ENCODE measurements around the gene PSMA4. TPM values are rescaled to one million over a fixed set of nuclear protein-coding genes. Genes with fewer than 3 reads are reported as not detected.

The PSMA4 gene
- total and polyA plus RNA-seq, 2 of the 8 experiments (the other 6 are each of a cell fraction or from before 2014, with no cell fraction given): 348 to 445 TPM

DNA sequence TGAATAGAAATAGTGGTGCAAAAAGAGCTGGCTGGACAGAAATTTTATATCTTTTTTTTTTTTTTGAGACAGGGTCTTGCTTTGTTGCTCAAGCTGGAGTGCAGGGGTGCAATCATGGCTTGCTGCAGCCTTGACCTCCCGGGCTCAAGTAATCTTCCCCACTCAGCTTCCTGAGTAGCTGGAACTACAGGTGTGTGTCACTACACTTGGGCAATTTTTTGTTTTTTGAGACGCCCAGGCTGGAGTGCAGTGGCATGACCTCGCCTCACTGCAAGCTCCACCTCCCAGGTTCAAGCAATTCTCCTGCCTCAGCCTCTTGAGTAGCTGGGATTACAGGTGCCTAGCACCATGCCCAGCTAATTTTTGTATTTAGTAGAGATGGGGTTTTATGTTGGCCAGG, 58.1 kb downstream of the PSMA4 start:
- Histone ChIP-seq H2BK15ac (ENCODE audit: low read length) (no peak overlapping the region), H3K27ac (ENCODE audit: low read depth, low read length) (no peak overlapping the region), H2BK12ac (ENCODE audit: low read depth, low read length) (no peak overlapping the region), H3K9ac (replicated peaks in 1 of 4; ENCODE audit: extremely low read depth in 1 of 4, low read depth in 3 of 4, low read length in 3 of 4) (no peak overlapping the region), H2BK20ac (ENCODE audit: low read length) (no peak overlapping the region), H4K91ac (replicated peaks; ENCODE audit: insufficient read length, low read length) (no peak overlapping the region), H2BK5ac (ENCODE audit: low read depth, low read length) (no peak overlapping the region), H3K79me2 (ENCODE audit: control insufficient read depth in 1 of 2, insufficient read depth in 2 of 2, low read length in 2 of 2) (no peaks in the 10 kb centered on the region), H3K36me3 (ENCODE audit: control insufficient read depth in 2 of 4, insufficient read depth in 4 of 4, low read length in 3 of 4) (peaks cover 0 to 9% (median under 1%) of the 10 kb centered on the region in 4 experiments; a peak in 3 of 8 replicates), H2AFZ (ENCODE audit: low read length) (no peak overlapping the region), H3K4me3 (ENCODE audit: extremely low read depth in 1 of 4, insufficient read depth in 2 of 4, low read depth in 3 of 4, low read length in 4 of 4) (no peak overlapping the region), H3K56ac (replicated peaks; ENCODE audit: insufficient read length, low read depth, low read length) (no peak overlapping the region), H3K23me2 (ENCODE audit: low read depth, low read length) (no peaks in the 10 kb centered on the region), H3K4me2 (ENCODE audit: insufficient read depth in 1 of 2, low read depth in 2 of 2, low read length in 2 of 2) (no peak overlapping the region), H3K9me3 (ENCODE audit: insufficient read depth in 2 of 2, low read depth in 1 of 2, low read length in 1 of 2) (no peaks in the 10 kb centered on the region), H3K79me1 (ENCODE audit: low read depth, low read length) (no peaks in the 10 kb centered on the region), H3K4ac (replicated peaks; ENCODE audit: insufficient read length, low read depth, low read length) (no peak overlapping the region), H3K4me1 (replicated peaks in 1 of 4; ENCODE audit: control insufficient read depth in 3 of 4, insufficient read depth in 4 of 4, low read length in 3 of 4) (no peaks in the 10 kb centered on the region), H3K23ac (ENCODE audit: insufficient read length) (no peak overlapping the region), H4K5ac (ENCODE audit: insufficient read length, low read depth, low read length) (no peak overlapping the region), H3K27me3 (replicated peaks in 1 of 4; ENCODE audit: control insufficient read depth in 3 of 4, extremely low read depth in 1 of 4, insufficient read depth in 3 of 4, low read length in 3 of 4) (no peaks in the 10 kb centered on the region), H2AK5ac (ENCODE audit: low read depth, low read length) (no peak overlapping the region), H3K14ac (ENCODE audit: insufficient read length) (no peak overlapping the region), H3K18ac (ENCODE audit: extremely low read depth, low read length) (no peak overlapping the region), H4K8ac (ENCODE audit: extremely low read depth, insufficient read depth, low read length) (no peak overlapping the region), H4K20me1 (replicated peaks in 1 of 2; ENCODE audit: control insufficient read depth in 1 of 2, insufficient read depth in 2 of 2, low read length in 2 of 2) (no peaks in the 10 kb centered on the region), H2BK120ac (replicated peaks; ENCODE audit: low read depth, low read length) (no peak overlapping the region)
- WGBS, 2 experiments (ENCODE audit: extremely low coverage in 1 of 2, insufficient coverage in 1 of 2, insufficient read length in 1 of 2, insufficient replicate concordance in 2 of 2, low coverage in 1 of 2, low lambda C conversion rate in 2 of 2, missing lambda C conversion rate in 1 of 2): 90% methylated on average over 3 of the region's 3 CpGs; no CpG with 5 or more reads in 1 of the 2 experiments
- no peak for FAIRE-seq
- no peak for DNase-seq (ENCODE audit: low read depth in 1 of 2, low spot score in 2 of 2)
- POLR2A ChIA-PET (ENCODE audit: partially characterized antibody): no interaction called here
- CTCF ChIA-PET (ENCODE audit: partially characterized antibody): interaction anchor here (1.0 to 1.9 kb wide), 3 partner anchors 20 to 153 kb away, joined by 3 to 5 read pairs (median 3); no protein-coding TSS in a partner anchor
- TF ChIP-seq TCF12 (IDR thresholded peaks at IDR 0.05; ENCODE audit: low read depth, low read length) (no peak), KDM4A (IDR thresholded peaks at IDR 0.05; ENCODE audit: low read depth, low read length, severe bottlenecking) (no peak), ASH2L (IDR thresholded peaks at IDR 0.05; ENCODE audit: low read length) (no peak), BCL11A (IDR thresholded peaks at IDR 0.05; ENCODE audit: low read depth in 2 of 2, low read length in 2 of 2) (no peak), SIX5 (IDR thresholded peaks at IDR 0.05; ENCODE audit: low read depth, low read length) (no peak), RAD21 (IDR thresholded peaks at IDR 0.05 in 1 of 2, conservative IDR thresholded peaks at IDR 0.05 in 1 of 2; ENCODE audit: low read depth in 2 of 2, low read length in 2 of 2) (no peak), SUZ12 (IDR thresholded peaks at IDR 0.05; ENCODE audit: low read length) (no peak), KDM1A (IDR thresholded peaks at IDR 0.05; ENCODE audit: borderline replicate concordance, low read length) (no peak), JUN (IDR thresholded peaks at IDR 0.05; ENCODE audit: low read depth, low read length) (no peak), YY1 (IDR thresholded peaks at IDR 0.05; ENCODE audit: low read depth, low read length) (no peak), GABPA (IDR thresholded peaks at IDR 0.05; ENCODE audit: borderline replicate concordance, insufficient read depth, low read length) (no peak), HDAC6 (IDR thresholded peaks at IDR 0.05; ENCODE audit: low read depth, low read length) (no peak), SIRT6 (IDR thresholded peaks at IDR 0.05; ENCODE audit: low read length) (no peak), TBP (IDR thresholded peaks at IDR 0.05; ENCODE audit: low read depth, low read length) (no peak), RFX5 (IDR thresholded peaks at IDR 0.05; ENCODE audit: borderline replicate concordance, low read depth, low read length) (no peak), CHD2 (IDR thresholded peaks at IDR 0.05; ENCODE audit: low read length) (no peak)

All from H1 (cell line).